22Rv1 (cell line): ENCODE results near the gene PRRC2C.

Experiments used
- ZFX ChIP-seq: fragments of 450-650 bp; IDR thresholded peaks from 2 replicates; pipeline ENCODE4 v1.6.1; 2017; ENCODE audit warnings: antibody characterized with exemption, borderline replicate concordance
- TF ChIP-seq, protein P1 (sequence below): fragments of 450-650 bp; IDR thresholded peaks from 2 replicates; pipeline ENCODE4 v1.5.1; 2017; ENCODE audit warnings: mild to moderate bottlenecking

DNA sequence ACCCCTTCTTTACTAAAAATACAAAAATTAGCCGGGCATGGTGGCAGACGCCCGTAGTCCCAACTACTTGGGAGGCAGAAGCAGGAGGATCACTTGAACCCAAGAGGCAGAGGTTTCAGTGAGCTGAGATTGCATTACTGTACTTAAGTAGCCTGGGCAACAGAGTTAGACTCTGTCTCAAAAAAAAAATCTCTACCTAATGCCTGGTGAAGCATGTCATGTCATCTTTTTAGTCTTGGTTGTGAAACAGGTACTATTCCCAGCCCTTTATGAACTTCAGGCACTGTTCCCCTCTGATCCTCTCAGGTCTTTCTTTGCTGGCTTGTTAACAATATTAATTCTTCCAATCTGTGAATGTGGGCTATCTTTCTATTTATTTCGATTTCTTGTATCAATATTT is 22.1 kb downstream of the PRRC2C start:
- TF ChIP-seq, protein P1, sequence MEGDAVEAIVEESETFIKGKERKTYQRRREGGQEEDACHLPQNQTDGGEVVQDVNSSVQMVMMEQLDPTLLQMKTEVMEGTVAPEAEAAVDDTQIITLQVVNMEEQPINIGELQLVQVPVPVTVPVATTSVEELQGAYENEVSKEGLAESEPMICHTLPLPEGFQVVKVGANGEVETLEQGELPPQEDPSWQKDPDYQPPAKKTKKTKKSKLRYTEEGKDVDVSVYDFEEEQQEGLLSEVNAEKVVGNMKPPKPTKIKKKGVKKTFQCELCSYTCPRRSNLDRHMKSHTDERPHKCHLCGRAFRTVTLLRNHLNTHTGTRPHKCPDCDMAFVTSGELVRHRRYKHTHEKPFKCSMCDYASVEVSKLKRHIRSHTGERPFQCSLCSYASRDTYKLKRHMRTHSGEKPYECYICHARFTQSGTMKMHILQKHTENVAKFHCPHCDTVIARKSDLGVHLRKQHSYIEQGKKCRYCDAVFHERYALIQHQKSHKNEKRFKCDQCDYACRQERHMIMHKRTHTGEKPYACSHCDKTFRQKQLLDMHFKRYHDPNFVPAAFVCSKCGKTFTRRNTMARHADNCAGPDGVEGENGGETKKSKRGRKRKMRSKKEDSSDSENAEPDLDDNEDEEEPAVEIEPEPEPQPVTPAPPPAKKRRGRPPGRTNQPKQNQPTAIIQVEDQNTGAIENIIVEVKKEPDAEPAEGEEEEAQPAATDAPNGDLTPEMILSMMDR, result no peak
- TF ChIP-seq ZFX, result no peak
